ENCODE data around the gene FFAR3. TPM values are rescaled to one million over a fixed set of nuclear protein-coding genes. Genes with fewer than 3 reads are reported as not detected.

FFAR3 gene
- total and polyA plus RNA-seq, 2 of the 8 experiments (the other 6 are each of a cell fraction or from before 2014, with no cell fraction given): not detected

DNA sequence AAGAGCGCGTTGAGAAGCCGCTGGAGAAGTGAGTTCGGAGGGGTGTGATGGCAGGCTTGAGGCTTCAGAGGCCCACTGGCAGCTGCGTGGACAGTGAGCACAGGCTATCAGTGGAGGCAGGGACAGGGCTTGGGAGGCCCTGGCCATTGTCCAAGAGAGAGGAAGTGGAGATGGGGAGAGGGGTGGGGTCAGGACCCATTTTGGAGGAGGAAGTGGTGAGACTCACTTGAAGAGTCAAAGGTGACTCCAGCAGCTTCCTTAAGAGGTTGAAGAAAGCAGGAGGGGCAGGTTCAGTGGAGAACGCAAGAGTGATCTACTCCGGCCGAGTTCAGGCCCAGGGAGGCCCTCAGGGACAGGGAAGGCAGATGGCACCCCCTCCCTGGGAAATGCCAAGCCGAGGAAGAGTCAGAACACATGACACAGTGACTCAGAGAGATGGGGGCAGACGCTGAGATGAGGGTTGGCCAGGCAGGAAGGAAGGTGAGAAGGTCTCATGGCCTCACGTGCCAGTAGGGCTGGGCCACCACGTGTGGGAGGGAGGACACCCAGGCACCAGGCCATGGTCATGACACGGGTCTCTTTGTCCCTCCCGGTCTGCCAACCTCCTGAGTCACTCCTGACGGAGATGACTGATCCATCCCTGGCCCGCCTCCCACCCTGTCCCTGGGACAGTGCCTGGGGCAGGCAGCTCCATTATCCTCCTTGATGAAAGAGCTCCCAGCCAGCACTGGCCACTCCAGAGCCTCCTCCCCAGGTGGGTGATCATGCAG lies 39.4 kb upstream of the FFAR3 start (continued):
- TF ChIP-seq CTBP2 (IDR thresholded peaks at IDR 0.05; ENCODE audit: borderline replicate concordance, insufficient read depth, insufficient read length, low read length): no peak
- TF ChIP-seq YY1 (IDR thresholded peaks at IDR 0.05; ENCODE audit: low read depth, low read length): no peak
- no peak for TF ChIP-seq NANOG (IDR thresholded peaks at IDR 0.05; ENCODE audit: insufficient read depth, low read depth, low read length, poor library complexity, severe bottlenecking)
- TF ChIP-seq SIN3A (conservative IDR thresholded peaks at IDR 0.05 in 1 of 2, IDR thresholded peaks at IDR 0.05 in 1 of 2; ENCODE audit: low read depth in 1 of 2, low read length in 2 of 2): no peak
- TF ChIP-seq HDAC2 (IDR thresholded peaks at IDR 0.05; ENCODE audit: borderline replicate concordance in 1 of 2, low read depth in 2 of 2, low read length in 2 of 2): no peak
- no peak for TF ChIP-seq CBX5 (IDR thresholded peaks at IDR 0.05; ENCODE audit: low read depth, low read length)
- TF ChIP-seq RFX5 (IDR thresholded peaks at IDR 0.05; ENCODE audit: borderline replicate concordance, low read depth, low read length): no peak
- no peak for TF ChIP-seq TAF7 (optimal IDR thresholded peaks at IDR 0.05; ENCODE audit: borderline replicate concordance, low read depth, low read length)

Measured in H1 (cell line).